ENCODE data around the gene NEK5.

The NEK5 gene

DNA sequence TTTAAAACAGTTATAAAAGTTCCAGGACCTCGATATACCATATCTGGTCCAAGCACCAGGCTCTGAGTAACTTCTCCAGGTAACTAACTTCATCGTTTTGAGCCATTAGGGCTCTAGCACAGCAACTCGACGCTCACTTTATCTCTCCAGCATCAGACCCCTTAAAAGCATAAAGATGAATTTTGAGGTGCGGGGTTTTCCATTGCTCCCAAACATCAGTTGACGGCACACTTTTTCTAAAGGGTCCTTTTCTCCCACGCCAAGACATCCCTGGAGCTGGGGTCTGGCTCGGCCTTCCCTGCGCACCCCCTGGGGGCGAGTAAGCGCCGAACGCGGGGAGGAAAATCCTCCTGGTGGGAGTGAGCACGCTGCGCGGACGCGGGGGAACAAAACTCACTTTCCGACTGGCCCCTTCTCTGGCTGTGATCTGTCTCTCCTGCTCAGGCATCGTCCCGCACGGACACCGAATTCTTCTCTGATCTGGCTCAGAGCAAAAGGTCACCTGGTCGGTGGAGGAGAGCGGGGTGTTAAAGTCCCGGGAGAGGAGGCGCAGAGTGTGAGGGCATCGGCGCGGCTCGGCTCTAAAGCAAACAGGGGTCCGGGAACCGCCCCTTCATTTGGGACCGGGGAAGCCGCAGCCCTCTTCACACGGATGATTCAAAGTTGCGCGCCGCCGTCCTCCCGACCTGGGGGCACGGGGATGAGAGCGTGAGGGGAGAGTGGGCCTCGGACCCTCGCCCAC, 117.8 kb downstream of the NEK5 start, which contains the start of gene ATP7B:
Gene ATP7B (minus strand): TSS at position 561 of the 742 bp plus-strand sequence. CDS start 113 bp downstream, at position 448.
- Mint-ChIP-seq H3K27me3 (ENCODE audit: low read depth) (no peaks in the 10 kb centered on the region), H3K36me3 (ENCODE audit: low read depth) (peaks cover 17% of the 10 kb centered on the region), H3K4me1 (peaks cover 23% of the 10 kb centered on the region), H3K9me3 (no peaks in the 10 kb centered on the region), H3K27ac (peak within 1 kb of the TSS; percentile 91 to 94 (median 94)), H3K4me3 (peak within 1 kb of the TSS; percentile 92 to 100 (median 99))
- TF ChIP-seq, protein P1, sequence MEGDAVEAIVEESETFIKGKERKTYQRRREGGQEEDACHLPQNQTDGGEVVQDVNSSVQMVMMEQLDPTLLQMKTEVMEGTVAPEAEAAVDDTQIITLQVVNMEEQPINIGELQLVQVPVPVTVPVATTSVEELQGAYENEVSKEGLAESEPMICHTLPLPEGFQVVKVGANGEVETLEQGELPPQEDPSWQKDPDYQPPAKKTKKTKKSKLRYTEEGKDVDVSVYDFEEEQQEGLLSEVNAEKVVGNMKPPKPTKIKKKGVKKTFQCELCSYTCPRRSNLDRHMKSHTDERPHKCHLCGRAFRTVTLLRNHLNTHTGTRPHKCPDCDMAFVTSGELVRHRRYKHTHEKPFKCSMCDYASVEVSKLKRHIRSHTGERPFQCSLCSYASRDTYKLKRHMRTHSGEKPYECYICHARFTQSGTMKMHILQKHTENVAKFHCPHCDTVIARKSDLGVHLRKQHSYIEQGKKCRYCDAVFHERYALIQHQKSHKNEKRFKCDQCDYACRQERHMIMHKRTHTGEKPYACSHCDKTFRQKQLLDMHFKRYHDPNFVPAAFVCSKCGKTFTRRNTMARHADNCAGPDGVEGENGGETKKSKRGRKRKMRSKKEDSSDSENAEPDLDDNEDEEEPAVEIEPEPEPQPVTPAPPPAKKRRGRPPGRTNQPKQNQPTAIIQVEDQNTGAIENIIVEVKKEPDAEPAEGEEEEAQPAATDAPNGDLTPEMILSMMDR (IDR thresholded peaks at IDR 0.05; ENCODE audit: unreplicated experiment in 3 of 3), result peak in 1 of 3 experiments; percentile 7

DNA sequence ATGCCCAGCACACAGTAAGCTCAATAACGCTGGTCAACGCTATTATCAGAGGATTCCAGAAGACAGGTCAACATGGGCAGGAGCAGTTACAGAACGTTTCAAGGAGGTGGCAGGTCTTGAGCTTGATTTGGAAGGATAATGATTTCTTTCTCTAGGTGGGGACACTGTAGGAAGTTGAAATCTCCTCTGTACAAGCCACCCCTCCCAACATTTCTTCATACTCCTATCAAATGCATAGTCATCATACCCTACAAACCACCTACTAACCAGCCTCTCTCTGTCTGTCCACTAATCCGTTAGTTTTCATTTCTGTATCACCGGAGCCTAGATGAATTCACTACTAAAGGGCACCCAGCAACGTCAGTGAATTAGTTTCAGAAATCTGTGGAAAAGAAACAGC, 118.9 kb downstream of the NEK5 start:
- TF ChIP-seq, protein P1 (IDR thresholded peaks at IDR 0.05; ENCODE audit: unreplicated experiment in 3 of 3), result no peak
- Mint-ChIP-seq H3K4me1 (peaks cover 23% of the 10 kb centered on the region), H3K4me3 (peak overlapping the region; percentile 92 to 100 (median 99)), H3K36me3 (ENCODE audit: low read depth) (peaks cover 7% of the 10 kb centered on the region), H3K27me3 (ENCODE audit: low read depth) (no peaks in the 10 kb centered on the region), H3K27ac (peak overlapping the region in 1 of 3 experiments; percentile 14), H3K9me3 (no peaks in the 10 kb centered on the region)

DNA sequence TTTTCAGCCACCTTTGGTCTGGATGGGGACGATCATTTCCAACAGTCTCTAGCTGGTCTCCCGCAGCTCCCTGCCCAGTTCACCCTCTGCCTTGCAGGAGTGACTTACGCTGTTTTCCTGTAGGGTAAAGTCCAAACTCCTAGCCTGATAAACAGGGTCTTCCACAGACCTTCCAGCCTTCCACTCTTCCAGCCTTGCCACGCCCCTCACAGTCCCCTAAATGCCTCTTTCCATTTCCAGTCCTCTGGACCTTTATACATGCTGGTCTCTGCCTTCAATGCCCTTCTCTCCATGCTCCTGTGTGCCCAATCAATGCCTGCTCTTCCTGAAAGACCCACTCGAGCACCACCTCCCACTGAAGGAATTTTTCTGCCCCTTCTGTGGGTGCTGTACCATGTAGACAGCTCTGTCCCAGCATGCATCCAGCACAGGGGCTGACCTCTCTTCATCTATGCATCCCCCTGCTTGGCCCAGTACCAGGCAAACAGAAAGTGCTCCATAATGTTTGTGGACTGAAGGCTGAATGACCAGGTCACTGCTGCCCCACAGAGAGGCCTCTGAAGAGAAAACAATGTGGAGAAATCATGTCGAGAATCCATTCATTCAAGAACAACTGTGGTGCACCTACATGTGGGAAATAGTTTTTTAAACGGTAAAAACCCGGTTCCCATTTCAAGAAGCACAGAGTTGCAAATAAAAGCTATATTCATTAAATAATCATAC, 122.2 kb downstream of the NEK5 start:
- TF ChIP-seq, protein P1 (IDR thresholded peaks at IDR 0.05; ENCODE audit: unreplicated experiment in 3 of 3), result no peak
- no peak overlapping the region for H3K27ac Mint-ChIP-seq
- H3K27me3 Mint-ChIP-seq (ENCODE audit: low read depth), result no peaks in the 10 kb centered on the region
- H3K36me3 Mint-ChIP-seq (ENCODE audit: low read depth), result peaks cover 7% of the 10 kb centered on the region
- H3K4me3 Mint-ChIP-seq, result no peak overlapping the region
- H3K4me1 Mint-ChIP-seq, result peaks cover 17% of the 10 kb centered on the region
- no peaks in the 10 kb centered on the region for H3K9me3 Mint-ChIP-seq

DNA sequence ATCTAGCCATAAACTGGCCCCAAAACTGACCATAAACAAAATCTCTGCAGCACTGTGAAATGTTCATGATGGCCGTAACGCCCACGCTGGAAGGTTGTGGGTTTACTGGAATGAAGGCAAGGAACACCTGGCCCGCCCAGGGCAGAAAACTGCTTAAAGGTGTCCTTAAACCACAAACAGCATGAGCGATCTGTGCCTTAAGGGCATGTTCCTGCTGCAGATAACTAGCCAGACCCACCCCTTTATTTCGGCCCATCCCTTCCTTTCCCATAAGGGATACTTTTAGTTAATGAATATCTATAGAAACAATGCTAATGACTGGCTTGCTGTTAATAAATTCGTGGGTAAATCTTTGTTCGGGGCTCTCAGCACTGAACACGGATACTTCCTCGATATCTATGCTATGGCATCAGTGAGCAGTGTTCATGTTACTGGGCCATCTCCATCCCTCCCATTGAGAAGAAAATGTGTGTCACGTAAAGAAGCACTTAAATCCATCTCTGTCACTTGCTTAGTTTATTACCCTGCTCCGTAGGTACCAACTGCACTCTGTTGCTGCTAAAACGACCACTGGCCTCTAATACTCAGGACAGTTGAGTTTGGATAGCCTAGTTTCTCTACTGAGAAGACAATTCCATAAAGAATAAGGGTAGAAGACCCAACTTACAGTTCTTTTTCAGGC, 122.9 kb downstream of the NEK5 start:
- no peaks in the 10 kb centered on the region for H3K27me3 Mint-ChIP-seq (ENCODE audit: low read depth)
- no peak overlapping the region for H3K27ac Mint-ChIP-seq
- TF ChIP-seq, protein P1 (IDR thresholded peaks at IDR 0.05; ENCODE audit: unreplicated experiment in 3 of 3), result no peak
- peaks cover 17% of the 10 kb centered on the region for H3K4me1 Mint-ChIP-seq
- H3K36me3 Mint-ChIP-seq (ENCODE audit: low read depth), result peaks cover 7% of the 10 kb centered on the region
- no peaks in the 10 kb centered on the region for H3K9me3 Mint-ChIP-seq
- H3K4me3 Mint-ChIP-seq, result no peak overlapping the region

DNA sequence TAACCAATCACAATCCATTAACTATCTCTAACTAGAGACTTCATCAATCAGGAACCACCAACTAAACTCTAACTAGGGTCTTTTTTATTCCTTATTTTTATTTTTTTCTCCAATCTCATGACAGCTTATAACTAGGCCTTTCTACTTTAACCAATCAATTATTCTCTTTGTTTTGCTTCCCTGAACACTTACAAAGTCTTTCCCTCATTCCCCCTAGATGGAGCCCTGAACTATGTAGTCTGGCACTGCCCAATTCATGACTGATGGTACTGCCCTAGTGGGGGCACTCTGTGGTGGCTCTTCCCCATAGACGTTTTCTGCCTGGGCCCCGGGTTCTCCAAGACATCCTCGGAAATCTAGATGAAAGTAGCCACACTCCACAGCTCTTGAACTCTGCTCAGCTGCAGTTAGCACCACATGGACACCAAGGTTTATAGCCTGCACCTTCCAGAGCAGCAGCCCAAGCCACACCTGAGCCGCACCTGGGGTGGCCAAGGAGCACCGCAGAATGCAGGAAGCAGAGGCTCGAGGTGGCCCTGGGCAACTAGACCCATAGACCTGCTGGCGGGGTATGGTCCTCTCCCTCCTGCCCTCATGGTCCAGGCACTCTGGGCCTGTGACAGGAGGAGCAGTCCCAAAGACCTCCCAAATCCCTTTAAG, 124.2 kb downstream of the NEK5 start:
- Mint-ChIP-seq H3K4me3 (no peak overlapping the region), H3K27ac (peak overlapping the region in 1 of 3 experiments; percentile 35), H3K36me3 (ENCODE audit: low read depth) (peaks cover 7% of the 10 kb centered on the region), H3K27me3 (ENCODE audit: low read depth) (peaks cover 3% of the 10 kb centered on the region), H3K4me1 (peaks cover 17% of the 10 kb centered on the region), H3K9me3 (no peaks in the 10 kb centered on the region)
- TF ChIP-seq, protein P1 (IDR thresholded peaks at IDR 0.05; ENCODE audit: unreplicated experiment in 3 of 3), result no peak

Measured in nephron (organoid).